B cell (primary cell): ENCODE results near the gene MOV10L1. TPM values are rescaled to one million over a fixed set of nuclear protein-coding genes. Genes with fewer than 3 reads are reported as not detected.

ENCODE experiments used
- ATAC-seq: fragments of 200-7000 bp; cut with Tn5 transposase; one replicate; pipeline ENCODE4 v1.10.0; 2021; ENCODE audit warnings: low read depth, mild to moderate bottlenecking, moderate number of reproducible peaks, moderate library complexity
- CTCF ChIA-PET: fragments of 350-600 bp; sonication (Branson Sonifier 250); formaldehyde crosslinking; loops from one replicate; lab custom pipeline; 2021; ENCODE audit warnings: antibody characterized with exemption, inconsistent platforms; lab: Charles Lee
- POLR2A ChIA-PET: fragments of 350-600 bp; sonication (Branson Sonifier 250); formaldehyde crosslinking; loops from one replicate; lab custom pipeline; 2021; ENCODE audit warnings: antibody characterized with exemption; lab: Charles Lee
- DNase-seq: peaks from one replicate; pipeline ENCODE4 v3.0.0; 2013
- H2AFZ ChIP-seq: 2 replicates; pipeline ENCODE4 v1.6.1; 2012; ENCODE audit warnings: mild to moderate bottlenecking, low read depth, low read length; ENCODE audit not compliant: insufficient read depth, poor library complexity, severe bottlenecking
- H3K27ac ChIP-seq, 2 donors: 1 replicate in 1 of 2; 2 replicates in 1 of 2; pipeline ENCODE4 v1.5.1; 2012 to 2013; ENCODE audit warnings: low read length in 2 of 2, mild to moderate bottlenecking in 2 of 2, moderate library complexity in 1 of 2
- H3K27me3 ChIP-seq, 4 experiments: fragments of 200-600 bp in 1 of 4; sonication (generic) in 1 of 4; replicated peaks in 1 of 4; 1 replicate in 2 of 4; 2 replicates in 2 of 4; pipeline versions ENCODE4 v1.6.1 to v1.7.0; 2013 to 2016; ENCODE audit warnings: low read length in 3 of 4, mild to moderate bottlenecking in 2 of 4, mixed read lengths in 1 of 4, moderate library complexity in 1 of 4; ENCODE audit not compliant: insufficient read depth in 4 of 4, control insufficient read depth in 3 of 4; ENCODE audit errors: control extremely low read depth in 1 of 4
- H3K36me3 ChIP-seq, 2 experiments: replicated peaks in 1 of 2; 1 replicate in 1 of 2; 2 replicates in 1 of 2; pipeline versions ENCODE4 v1.6.1 to v1.7.1; 2013; ENCODE audit warnings: low read length in 1 of 2; ENCODE audit not compliant: insufficient read depth in 2 of 2, control insufficient read depth in 1 of 2; ENCODE audit errors: control extremely low read depth in 1 of 2, extremely low read depth in 1 of 2
- H3K4me1 ChIP-seq, 2 donors: fragments of 200-600 bp in 1 of 2; sonication (generic) in 1 of 2; 1 replicate in 1 of 2; 2 replicates in 1 of 2; pipeline versions ENCODE4 v1.5.1 to v1.6.1; 2013 to 2017; ENCODE audit warnings: low read length in 2 of 2; ENCODE audit not compliant: control insufficient read depth in 2 of 2, insufficient read depth in 2 of 2
- H3K4me2 ChIP-seq: replicated peaks from 2 replicates; pipeline ENCODE3; 2012; ENCODE audit warnings: mild to moderate bottlenecking, low read depth, low read length; ENCODE audit not compliant: poor library complexity, severe bottlenecking
- H3K4me3 ChIP-seq, 5 experiments: fragments of 200-600 bp in 1 of 5; sonication (generic) in 1 of 5; 1 replicate in 3 of 5; 2 replicates in 2 of 5; pipeline versions ENCODE4 v1.5.1 to v1.7.0; 2011 to 2016; ENCODE audit warnings: low read length in 4 of 5, mild to moderate bottlenecking in 4 of 5, low read depth in 2 of 5, control low read depth in 1 of 5, moderate library complexity in 1 of 5; ENCODE audit not compliant: insufficient read depth in 1 of 5; ENCODE audit errors: control extremely low read depth in 1 of 5, extremely low read depth in 1 of 5
- H3K79me2 ChIP-seq: fragments of 200-600 bp; sonication (generic); one replicate; pipeline ENCODE4 v1.6.0; 2016; ENCODE audit warnings: low read length; ENCODE audit not compliant: control insufficient read depth, insufficient read depth
- H3K9ac ChIP-seq: fragments of 200-600 bp; sonication (generic); 2 replicates; pipeline ENCODE4 v1.6.1; 2017; ENCODE audit warnings: mild to moderate bottlenecking, low read length, moderate library complexity
- H3K9me3 ChIP-seq, 3 donors: one replicate each; pipeline versions ENCODE4 v1.6.1 to v1.7.1; 2013; ENCODE audit warnings: low read length in 2 of 3; ENCODE audit not compliant: control insufficient read depth in 2 of 3, insufficient read depth in 1 of 3; ENCODE audit errors: control extremely low read depth in 1 of 3
- H4K20me1 ChIP-seq: 2 replicates; pipeline ENCODE4 v1.6.0; 2012; ENCODE audit warnings: mild to moderate bottlenecking, low read length; ENCODE audit not compliant: insufficient read depth, control insufficient read depth, poor library complexity, severe bottlenecking
- H3K27ac Mint-ChIP-seq: one replicate; pipeline ENCODE4 v1.8.0; 2021; ENCODE audit warnings: mixed read lengths
- H3K27me3 Mint-ChIP-seq: one replicate; pipeline ENCODE4 v1.8.0; 2021; ENCODE audit warnings: mixed read lengths
- H3K4me1 Mint-ChIP-seq: one replicate; pipeline ENCODE4 v1.8.0; 2021; ENCODE audit warnings: mixed read lengths
- H3K4me3 Mint-ChIP-seq: one replicate; pipeline ENCODE4 v1.8.0; 2021; ENCODE audit warnings: mixed read lengths
- H3K9me3 Mint-ChIP-seq: one replicate; pipeline ENCODE4 v1.8.0; 2022; ENCODE audit warnings: mixed read lengths; ENCODE audit not compliant: insufficient read depth
- EZH2 ChIP-seq: IDR thresholded peaks from 2 replicates; pipeline ENCODE4 v1.6.1; 2012; ENCODE audit warnings: borderline replicate concordance, low read depth, mild to moderate bottlenecking, moderate library complexity, low read length; ENCODE audit not compliant: insufficient read depth, poor library complexity, severe bottlenecking
- WGBS: methylation state at CpG from one replicate; pipeline ENCODE4 v1.1.5; 2013; ENCODE audit warnings: missing lambda C conversion rate; ENCODE audit not compliant: insufficient coverage; 5-methylcytosine and 5-hydroxymethylcytosine counted together
- intact Hi-C: fragments of 100-400 bp; cut with micrococcal nuclease; formaldehyde crosslinking; loops from one replicate; pipeline ENCODE4 v1.10.0; 2022
- polyA plus RNA-seq: library from polyadenylated mRNA; depleted of rRNA; stranded (reverse); fragments of >200 nt; gene quantifications from 2 replicates; pipeline ENCODE4 v1.2.3, GENCODE V29; 2012
- total RNA-seq, 2 donors: library from RNA; stranded (reverse); fragments of 120-200 nt in 1 of 2; gene quantifications; 1 replicate in 1 of 2; 2 replicates in 1 of 2; pipeline versions ENCODE4 v1.2.3 to v1.2.4, GENCODE V29; 2013 to 2022
- TF ChIP-seq, protein P1 (sequence below): fragments of 200-600 bp; IDR thresholded peaks from one replicate; pipeline ENCODE4 v1.8.0; 2022; ENCODE audit warnings: antibody characterized with exemption, mild to moderate bottlenecking

Gene MOV10L1
- total and polyA plus RNA-seq, 2 donors (not counting 1 experiment from before 2014, with no cell fraction given): not detected

DNA sequence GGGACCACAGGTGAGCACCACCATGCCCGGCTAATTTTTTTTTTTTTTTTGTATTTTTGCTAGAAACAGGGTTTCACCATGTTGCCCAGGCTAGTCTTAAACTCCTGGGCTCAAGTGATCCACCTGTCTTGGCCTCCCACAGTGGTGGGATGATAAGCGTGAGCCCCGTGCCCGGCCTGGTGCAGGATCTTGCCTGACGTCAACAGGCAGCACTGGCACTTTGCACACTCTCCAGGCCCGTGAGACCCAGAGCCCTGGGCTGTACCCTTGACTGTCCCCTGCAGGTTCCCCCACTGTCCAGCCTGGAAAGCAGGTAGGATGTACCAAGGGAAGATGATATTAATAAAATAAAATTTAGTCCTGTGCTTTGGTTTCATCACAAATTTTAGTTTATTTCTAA, 51.7 kb downstream of the MOV10L1 start:
- WGBS: 82% methylated on average over 5 of the region's 6 CpGs
- Mint-ChIP-seq H3K4me3 (no peak overlapping the region), H3K27ac (no peak overlapping the region), H3K4me1 (peaks cover 4% of the 10 kb centered on the region), H3K9me3 (no peaks in the 10 kb centered on the region), H3K27me3 (peaks cover 25% of the 10 kb centered on the region)
- intact Hi-C loops: no loop called here
- Histone ChIP-seq H2AFZ (no peak overlapping the region), H3K4me1 (no peaks in the 10 kb centered on the region), H3K27me3 (peaks cover 0 to 3% (median 0%) of the 10 kb centered on the region in 4 experiments), H3K27ac (no peak overlapping the region), H3K4me3 (no peak overlapping the region), H3K36me3 (no peaks in the 10 kb centered on the region), H4K20me1 (no peaks in the 10 kb centered on the region), H3K79me2 (no peaks in the 10 kb centered on the region), H3K9me3 (no peaks in the 10 kb centered on the region), H3K4me2 (no peak overlapping the region), H3K9ac (no peak overlapping the region)
- ChIA-PET CTCF (interaction anchor here (0.7 to 1.3 kb wide), 2 partner anchors 100 to 111 kb away, joined by 3 to 4 read pairs; no protein-coding TSS in a partner anchor), POLR2A (no interaction called here)
- no peak for ATAC-seq
- TF ChIP-seq, protein P1, sequence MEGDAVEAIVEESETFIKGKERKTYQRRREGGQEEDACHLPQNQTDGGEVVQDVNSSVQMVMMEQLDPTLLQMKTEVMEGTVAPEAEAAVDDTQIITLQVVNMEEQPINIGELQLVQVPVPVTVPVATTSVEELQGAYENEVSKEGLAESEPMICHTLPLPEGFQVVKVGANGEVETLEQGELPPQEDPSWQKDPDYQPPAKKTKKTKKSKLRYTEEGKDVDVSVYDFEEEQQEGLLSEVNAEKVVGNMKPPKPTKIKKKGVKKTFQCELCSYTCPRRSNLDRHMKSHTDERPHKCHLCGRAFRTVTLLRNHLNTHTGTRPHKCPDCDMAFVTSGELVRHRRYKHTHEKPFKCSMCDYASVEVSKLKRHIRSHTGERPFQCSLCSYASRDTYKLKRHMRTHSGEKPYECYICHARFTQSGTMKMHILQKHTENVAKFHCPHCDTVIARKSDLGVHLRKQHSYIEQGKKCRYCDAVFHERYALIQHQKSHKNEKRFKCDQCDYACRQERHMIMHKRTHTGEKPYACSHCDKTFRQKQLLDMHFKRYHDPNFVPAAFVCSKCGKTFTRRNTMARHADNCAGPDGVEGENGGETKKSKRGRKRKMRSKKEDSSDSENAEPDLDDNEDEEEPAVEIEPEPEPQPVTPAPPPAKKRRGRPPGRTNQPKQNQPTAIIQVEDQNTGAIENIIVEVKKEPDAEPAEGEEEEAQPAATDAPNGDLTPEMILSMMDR: no peak
- TF ChIP-seq EZH2: no peak
- DNase-seq: no peak

DNA sequence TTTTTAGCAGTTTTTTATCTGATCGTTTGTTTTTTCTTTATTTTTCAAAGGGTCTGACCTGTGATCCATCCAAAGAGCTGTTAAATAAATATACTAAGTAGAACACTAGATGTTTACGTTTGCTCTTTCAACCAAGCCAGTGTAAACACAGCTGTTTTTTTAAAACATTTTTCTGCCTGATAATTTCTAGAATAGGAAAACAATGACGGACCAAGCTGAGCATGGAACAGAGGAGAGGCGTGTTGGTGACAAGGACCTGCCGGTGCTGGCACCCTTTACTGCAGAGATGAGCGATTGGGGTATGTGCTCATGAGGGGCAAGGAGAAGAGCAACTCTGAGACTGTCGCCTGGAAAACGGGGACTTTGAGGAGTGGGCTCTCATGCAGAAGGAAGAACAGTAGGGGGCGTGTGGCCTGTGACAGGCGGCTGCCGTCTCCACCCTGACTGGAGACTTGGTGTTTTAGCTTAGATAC, 52.1 kb downstream of the MOV10L1 start:
- Mint-ChIP-seq H3K4me3 (no peak overlapping the region), H3K27ac (no peak overlapping the region), H3K27me3 (peaks cover 22% of the 10 kb centered on the region), H3K9me3 (no peaks in the 10 kb centered on the region), H3K4me1 (peaks cover 4% of the 10 kb centered on the region)
- ATAC-seq (no peak), DNase-seq (no peak)
- no peak for TF ChIP-seq EZH2
- TF ChIP-seq, protein P1: no peak
- Histone ChIP-seq H3K4me2 (no peak overlapping the region), H3K79me2 (no peaks in the 10 kb centered on the region), H3K27me3 (peaks cover 0 to 3% (median 0%) of the 10 kb centered on the region in 4 experiments), H4K20me1 (no peaks in the 10 kb centered on the region), H3K4me1 (no peaks in the 10 kb centered on the region), H3K4me3 (no peak overlapping the region), H3K36me3 (no peaks in the 10 kb centered on the region), H3K9ac (no peak overlapping the region), H3K9me3 (no peaks in the 10 kb centered on the region), H3K27ac (no peak overlapping the region), H2AFZ (no peak overlapping the region)
- ChIA-PET POLR2A (no interaction called here), CTCF (interaction anchor here (1.0 to 1.3 kb wide), 3 partner anchors 38 to 211 kb away, joined by 3 to 4 read pairs (median 3); no protein-coding TSS in a partner anchor)
- 89% methylated on average over 9 of the region's 11 CpGs for WGBS
- intact Hi-C loops: no loop called here
